ENCODE measurements around the gene KLHL7.
"Not testable (repeated sequence)": the region's sequence is repeated elsewhere in the genome, so short reads cannot be mapped to it uniquely, and the experiment has no call there.

Gene KLHL7

DNA sequence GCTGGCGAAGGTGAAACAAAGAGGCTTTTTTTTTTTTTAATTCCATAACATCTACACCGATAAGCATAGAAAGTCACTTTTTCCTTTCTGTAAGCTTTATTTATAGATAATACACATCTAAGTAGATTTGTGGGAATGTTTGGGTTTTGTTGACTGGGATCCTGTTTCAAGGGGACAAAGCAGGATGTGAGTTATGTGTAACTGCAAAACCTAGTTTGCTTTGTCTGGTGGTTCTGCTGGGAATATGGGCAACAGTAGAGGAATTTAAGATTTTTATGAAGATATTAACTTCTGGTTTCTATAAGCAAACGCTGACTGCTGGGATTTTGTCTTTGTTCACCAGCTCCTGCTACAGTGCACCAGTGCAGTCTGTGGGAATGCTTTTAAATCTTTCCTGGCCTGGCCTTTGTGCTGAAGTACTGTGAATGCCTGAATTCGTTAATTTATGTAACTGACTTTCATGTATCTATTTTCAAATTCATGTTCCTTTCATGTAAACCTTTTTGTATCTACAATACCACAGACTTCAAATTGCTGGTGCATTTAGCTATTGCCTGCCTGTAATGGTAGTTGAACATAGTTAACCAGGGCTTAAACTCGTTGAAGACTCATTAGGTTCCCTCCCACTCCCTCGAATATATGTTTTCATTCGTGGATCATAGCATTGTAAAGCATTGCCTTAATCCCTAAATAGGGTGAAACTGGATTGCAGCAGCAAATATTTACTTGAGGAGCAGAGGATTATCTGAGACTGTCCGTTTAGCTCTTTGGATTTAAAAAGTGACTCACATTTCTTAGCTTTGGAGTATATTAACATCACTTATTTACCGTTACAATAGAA, 1.5 kb downstream of the KLHL7 start:
- no peak for DNase-seq (ENCODE audit: low read depth in 2 of 2)

DNA sequence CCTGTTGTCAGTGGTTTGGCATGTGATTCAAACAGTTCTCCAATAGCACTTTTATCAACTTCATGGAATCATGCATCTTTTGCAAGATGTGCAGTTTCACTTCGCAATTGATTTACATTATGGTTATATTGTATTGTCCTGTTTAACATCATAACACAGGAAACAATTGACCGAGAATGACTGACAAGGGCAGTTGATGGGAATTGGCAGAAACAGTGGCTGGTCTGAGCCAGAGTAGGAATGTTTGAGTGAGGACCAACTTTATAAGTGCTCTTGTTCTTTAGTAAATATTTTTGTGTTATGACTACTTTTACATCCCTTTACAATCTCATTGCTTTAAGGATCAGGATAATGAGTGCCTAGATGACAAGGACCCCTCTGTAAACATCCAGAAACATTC, 2.2 kb downstream of the KLHL7 start:
- DNase-seq (ENCODE audit: low read depth in 2 of 2): no peak

DNA sequence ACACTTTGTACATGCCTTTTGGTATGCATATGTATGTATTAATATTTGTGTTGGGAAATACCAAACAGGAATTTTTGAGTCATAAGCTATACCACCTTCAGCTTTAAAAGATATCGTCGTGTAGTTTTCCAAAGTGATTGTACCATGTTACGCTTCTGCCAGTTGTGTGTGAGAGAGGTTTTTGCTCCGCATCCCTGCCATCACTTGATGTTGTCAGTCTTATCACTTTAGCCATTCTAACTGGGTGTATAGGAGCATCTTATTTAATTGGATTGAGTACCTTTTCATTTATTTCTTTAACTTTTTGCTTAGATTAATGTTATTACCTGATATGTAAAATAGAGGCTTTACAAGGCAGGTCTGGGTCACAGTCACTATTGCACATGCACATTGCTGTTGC, 3.4 kb downstream of the KLHL7 start:
- no peak for DNase-seq (ENCODE audit: low read depth in 2 of 2)

DNA sequence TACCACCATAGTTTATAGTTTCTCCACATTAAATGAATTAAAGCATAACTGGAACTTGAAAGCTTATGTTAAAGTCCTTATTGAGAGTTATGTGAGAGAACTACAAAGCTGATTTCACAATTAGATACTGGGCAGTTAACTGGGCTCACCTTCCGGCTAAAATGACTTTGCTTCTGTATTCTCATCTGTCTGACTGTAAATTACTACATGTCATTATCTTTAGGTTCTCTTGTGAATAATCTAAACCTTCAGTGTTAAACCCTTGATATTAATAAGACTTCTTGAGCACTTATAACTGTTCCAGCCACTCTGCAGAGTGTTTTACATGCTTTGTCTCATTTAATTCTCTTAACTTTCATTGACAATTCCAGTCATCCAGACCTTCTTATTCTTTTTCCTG, 3.9 kb downstream of the KLHL7 start:
- no peak for DNase-seq (ENCODE audit: low read depth in 2 of 2)

DNA sequence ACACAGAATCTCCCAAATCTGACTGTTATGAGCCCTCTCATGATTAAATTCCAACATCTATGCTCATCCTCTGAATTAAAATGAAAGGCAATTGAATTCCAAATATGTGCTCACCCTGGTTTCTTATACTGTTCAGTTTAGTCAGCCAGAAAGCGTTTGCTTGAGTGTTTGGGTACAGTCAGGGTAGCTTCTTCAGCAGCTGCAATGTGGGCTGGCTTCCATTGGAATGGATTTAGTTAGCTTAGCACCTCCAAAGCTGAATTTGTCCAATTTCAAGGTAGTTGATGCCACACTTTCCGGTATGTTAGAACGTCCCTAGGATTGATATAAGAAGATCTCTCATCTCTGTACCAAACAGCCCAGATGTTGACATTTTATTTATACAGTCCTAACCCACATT, 9.3 kb downstream of the KLHL7 start:
- no peak for DNase-seq (ENCODE audit: low read depth in 2 of 2)

- DNase-seq (ENCODE audit: low read depth in 2 of 2): no peak
Observed at GRCh38 chr7:23115991-23116390, 10.4 kb downstream of the KLHL7 start.

DNA sequence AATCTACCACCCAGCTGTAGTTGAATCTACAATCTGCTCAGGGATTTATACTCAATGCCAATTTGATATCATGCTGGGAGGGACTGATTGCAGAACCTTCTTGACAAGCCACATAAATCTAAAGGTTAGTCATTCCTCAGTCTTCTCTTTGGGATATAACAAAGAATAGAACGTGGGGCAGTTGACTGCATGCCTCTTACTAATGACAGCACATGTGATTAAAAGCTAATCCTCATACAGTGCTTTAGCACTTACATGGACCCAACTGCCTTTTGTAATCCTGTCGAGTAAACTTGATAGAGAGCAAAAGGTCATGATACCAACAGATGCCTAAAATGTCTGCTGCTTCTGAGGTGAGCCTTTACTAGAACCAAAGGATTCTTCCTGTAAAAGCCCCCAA, 12.3 kb downstream of the KLHL7 start:
- no peak for DNase-seq (ENCODE audit: low read depth in 2 of 2)

- no peak for DNase-seq (ENCODE audit: low read depth in 2 of 2)
Observed at GRCh38 chr7:23120106-23120505, 14.5 kb downstream of the KLHL7 start.

- no peak for DNase-seq (ENCODE audit: low read depth in 2 of 2)
Observed at GRCh38 chr7:23121165-23121564, 15.6 kb downstream of the KLHL7 start.

DNA sequence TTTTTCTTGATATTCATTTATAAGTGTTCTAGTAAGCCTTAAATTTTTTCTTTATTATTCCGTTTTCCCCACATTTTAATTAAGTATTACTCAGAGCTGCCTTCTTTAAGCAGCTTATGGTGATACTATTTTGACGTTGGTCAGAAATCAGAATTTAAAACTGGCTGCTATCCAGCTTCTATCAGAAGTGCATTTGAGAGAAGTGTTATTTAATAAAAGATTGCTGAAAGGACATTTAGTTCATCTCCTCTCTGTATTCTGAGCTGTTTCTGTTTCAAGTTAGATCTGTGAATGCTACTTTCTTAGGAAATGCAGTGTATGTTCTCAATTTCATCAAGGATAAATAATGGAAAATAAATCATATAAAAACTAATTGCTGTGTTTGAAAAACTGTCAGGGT, 17.4 kb downstream of the KLHL7 start:
- DNase-seq (ENCODE audit: low read depth in 2 of 2): no peak

DNA sequence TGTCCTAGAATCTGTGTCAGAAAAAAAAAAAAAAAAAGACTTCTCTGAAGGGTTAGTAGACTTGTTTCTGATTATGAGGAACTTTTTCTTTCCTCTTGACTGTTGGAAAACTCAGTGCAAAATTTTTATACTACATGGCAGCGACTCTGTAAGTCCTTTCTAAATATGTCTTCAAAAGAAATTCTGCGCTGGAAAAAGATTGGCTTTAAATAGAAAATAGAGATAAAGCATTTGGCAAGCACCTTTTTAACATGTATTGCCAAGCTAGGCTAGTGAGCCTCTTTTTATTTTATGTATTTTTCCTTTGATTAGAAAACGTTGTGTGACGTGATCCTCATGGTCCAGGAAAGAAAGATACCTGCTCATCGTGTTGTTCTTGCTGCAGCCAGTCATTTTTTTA, 17.9 kb downstream of the KLHL7 start:
- no peak for DNase-seq (ENCODE audit: low read depth in 2 of 2)

GRCh38 chr7:23129036-23129435, 23.5 kb downstream of the KLHL7 start:
- DNase-seq (ENCODE audit: low read depth in 2 of 2): no peak

DNA sequence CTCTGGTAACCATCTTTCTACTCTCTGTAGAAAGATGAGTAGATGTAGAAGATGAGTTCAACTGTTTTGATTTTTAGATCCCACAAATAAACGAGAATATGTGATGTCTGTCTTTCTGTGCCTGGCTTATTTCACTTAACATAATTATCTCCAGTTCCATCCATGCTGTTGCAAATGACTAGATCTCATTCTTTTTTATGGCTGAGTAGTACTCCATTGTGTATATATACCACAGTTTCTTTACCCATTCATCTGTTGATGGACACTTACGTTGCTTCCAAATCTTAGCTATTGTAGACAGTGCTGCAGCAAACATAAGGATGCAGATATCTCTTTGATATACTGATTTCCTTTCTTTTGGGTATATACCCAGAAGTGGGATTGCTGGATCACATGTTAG, 26.2 kb downstream of the KLHL7 start:
- not testable (repeated sequence) for DNase-seq (ENCODE audit: low read depth in 2 of 2)

GRCh38 chr7:23133797-23134196, 28.2 kb downstream of the KLHL7 start:
- no peak for DNase-seq (ENCODE audit: low read depth in 2 of 2)

GRCh38 chr7:23135755-23136154, 30.2 kb downstream of the KLHL7 start:
- DNase-seq (ENCODE audit: low read depth in 2 of 2): no peak

GRCh38 chr7:23136216-23136615, 30.6 kb downstream of the KLHL7 start:
- DNase-seq (ENCODE audit: low read depth in 2 of 2): no peak

DNA sequence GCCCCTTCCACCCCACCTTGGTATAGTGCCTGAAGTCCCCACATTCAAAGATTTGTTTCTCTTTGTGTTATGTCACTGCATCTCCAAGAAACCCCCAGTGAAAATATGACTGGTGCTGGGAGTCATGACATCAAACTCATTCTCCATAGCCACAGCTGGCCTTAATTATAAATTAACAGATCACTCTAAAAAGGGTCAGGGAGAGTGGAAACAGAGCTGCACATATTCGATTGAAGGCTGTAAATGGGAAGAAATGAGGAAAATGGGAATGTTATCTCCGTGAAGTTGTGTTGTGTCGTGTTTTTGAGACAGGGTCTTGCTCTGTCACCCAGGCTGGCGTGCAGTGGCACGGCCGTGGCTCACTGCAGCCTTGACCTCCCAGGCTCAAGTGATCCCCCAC, 52.1 kb downstream of the KLHL7 start:
- no peak for DNase-seq (ENCODE audit: low read depth in 2 of 2)

GRCh38 chr7:23158546-23158945, 53.0 kb downstream of the KLHL7 start:
- no peak for DNase-seq (ENCODE audit: low read depth in 2 of 2)

GRCh38 chr7:23161482-23161881, 55.9 kb downstream of the KLHL7 start:
- no peak for DNase-seq (ENCODE audit: low read depth in 2 of 2)

- DNase-seq (ENCODE audit: low read depth in 2 of 2): no peak
Observed at GRCh38 chr7:23164846-23165245, 59.3 kb downstream of the KLHL7 start.

GRCh38 chr7:23165316-23165715, 59.7 kb downstream of the KLHL7 start:
- no peak for DNase-seq (ENCODE audit: low read depth in 2 of 2)

DNA sequence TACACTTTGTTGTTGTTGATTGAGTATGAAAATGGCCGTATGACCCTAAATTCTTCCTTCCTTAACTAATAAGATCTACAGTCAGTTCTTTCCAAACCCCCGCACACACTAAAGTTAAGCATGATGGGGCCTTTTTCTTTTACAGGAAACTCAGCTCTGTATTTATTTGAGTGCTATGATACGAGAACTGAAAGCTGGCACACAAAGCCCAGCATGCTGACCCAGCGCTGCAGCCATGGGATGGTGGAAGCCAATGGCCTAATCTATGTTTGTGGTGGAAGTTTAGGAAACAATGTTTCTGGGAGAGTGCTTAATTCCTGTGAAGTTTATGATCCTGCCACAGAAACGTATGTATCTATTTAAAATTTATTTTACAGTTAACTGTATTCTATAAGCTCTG, 62.1 kb downstream of the KLHL7 start:
- no peak for DNase-seq (ENCODE audit: low read depth in 2 of 2)

DNA sequence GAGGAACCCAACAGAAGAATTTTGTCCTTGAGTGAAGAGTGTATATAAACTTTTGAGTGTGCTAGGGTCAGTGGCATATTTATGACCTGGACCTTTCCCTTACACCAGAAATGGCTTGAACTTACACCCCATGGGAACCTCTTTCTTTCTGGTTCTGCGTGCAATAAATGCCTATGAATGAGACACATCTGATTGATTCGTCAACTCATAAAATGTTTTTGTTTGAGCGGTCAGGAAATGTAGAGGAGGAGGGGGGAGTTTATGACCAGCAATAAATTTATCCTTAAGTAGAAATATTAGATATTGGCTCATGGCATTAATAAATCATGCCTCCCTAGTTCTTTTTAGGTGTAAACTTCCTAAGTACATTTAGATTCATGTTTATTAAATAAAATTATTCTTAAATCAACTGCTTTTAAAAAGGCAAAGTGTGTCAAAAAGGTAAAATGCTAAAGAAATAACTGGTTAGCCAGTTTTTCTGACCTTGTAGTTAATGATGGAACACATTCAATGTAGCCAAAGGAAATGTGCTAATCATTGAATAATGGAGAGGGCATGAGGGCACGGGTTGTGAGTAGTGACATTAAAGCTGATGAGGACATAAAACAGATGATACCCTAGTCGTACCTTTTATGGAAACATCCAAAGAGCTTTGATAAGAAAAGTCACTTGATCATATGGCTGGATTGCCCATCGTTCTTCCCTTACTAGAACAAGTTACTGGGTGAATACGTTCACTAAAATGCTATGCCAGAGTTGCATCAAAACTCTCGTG, 62.7 kb downstream of the KLHL7 start:
- no peak for DNase-seq (ENCODE audit: low read depth in 2 of 2)
